Esophagus muscularis mucosa (tissue), 4 donors: ENCODE measurements around the gene KRTAP4-8.

Experiments used
- EP300 ChIP-seq: sonication (generic); formaldehyde crosslinking; IDR thresholded peaks from one replicate; pipeline ENCODE4 v1.6.1; 2017; ENCODE audit warnings: antibody characterized with exemption
- POLR2A ChIP-seq: fragments of 450-650 bp; IDR thresholded peaks from one replicate; pipeline ENCODE4 v1.6.1; 2017; ENCODE audit warnings: antibody characterized with exemption, moderate library complexity, mild to moderate bottlenecking, low read depth
- POLR2AphosphoS5 ChIP-seq, 2 donors: sonication (generic); formaldehyde crosslinking; IDR thresholded peaks; one replicate each; pipeline ENCODE4 v1.6.1; 2017; ENCODE audit warnings: antibody characterized with exemption in 2 of 2
- TF ChIP-seq, protein P1 (sequence below), 3 experiments: fragments of 200-600 bp in 2 of 3; fragments of 450-650 bp in 1 of 3; sonication (generic) in 2 of 3; IDR thresholded peaks; one replicate each; pipeline ENCODE4 v1.5.1; 2017 to 2019; ENCODE audit warnings: antibody characterized with exemption in 3 of 3, mild to moderate bottlenecking in 2 of 3, moderate library complexity in 1 of 3

DNA sequence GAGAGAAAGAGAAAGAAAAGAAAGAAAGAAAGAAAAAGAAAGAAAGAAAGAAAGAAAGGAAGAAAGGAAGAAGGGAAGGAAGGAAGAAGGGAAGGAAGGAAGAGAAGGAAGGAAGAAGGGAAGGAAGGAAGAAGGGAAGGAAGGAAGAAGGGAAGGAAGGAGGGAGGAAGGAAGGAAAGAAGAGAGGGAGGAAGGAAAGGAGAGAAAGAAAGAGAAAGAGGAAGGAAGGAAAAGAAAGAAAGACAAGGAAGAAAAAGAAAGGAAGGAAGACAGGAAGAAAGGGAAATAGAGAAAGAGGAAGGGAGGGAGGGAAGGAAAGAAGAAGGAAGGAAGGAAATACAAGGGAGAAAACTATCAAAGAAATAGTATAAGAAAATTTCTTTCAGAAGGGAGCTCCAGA, 21.2 kb downstream of the KRTAP4-8 start:
- TF ChIP-seq, protein P1, sequence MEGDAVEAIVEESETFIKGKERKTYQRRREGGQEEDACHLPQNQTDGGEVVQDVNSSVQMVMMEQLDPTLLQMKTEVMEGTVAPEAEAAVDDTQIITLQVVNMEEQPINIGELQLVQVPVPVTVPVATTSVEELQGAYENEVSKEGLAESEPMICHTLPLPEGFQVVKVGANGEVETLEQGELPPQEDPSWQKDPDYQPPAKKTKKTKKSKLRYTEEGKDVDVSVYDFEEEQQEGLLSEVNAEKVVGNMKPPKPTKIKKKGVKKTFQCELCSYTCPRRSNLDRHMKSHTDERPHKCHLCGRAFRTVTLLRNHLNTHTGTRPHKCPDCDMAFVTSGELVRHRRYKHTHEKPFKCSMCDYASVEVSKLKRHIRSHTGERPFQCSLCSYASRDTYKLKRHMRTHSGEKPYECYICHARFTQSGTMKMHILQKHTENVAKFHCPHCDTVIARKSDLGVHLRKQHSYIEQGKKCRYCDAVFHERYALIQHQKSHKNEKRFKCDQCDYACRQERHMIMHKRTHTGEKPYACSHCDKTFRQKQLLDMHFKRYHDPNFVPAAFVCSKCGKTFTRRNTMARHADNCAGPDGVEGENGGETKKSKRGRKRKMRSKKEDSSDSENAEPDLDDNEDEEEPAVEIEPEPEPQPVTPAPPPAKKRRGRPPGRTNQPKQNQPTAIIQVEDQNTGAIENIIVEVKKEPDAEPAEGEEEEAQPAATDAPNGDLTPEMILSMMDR (IDR thresholded peaks at IDR 0.05), result no peak
- TF ChIP-seq POLR2AphosphoS5 (IDR thresholded peaks at IDR 0.05), result no peak
- TF ChIP-seq POLR2A, result no peak
- no peak for TF ChIP-seq EP300
